Measurements from ENCODE around the gene FOXB1. TPM values are rescaled to one million over a fixed set of nuclear protein-coding genes. Genes with fewer than 3 reads are reported as not detected.
A peak's percentile ranks its signal among the peaks of the same experiment; 100 is the strongest.

Gene FOXB1
- total and polyA plus RNA-seq, 12 donors, result not detected

DNA sequence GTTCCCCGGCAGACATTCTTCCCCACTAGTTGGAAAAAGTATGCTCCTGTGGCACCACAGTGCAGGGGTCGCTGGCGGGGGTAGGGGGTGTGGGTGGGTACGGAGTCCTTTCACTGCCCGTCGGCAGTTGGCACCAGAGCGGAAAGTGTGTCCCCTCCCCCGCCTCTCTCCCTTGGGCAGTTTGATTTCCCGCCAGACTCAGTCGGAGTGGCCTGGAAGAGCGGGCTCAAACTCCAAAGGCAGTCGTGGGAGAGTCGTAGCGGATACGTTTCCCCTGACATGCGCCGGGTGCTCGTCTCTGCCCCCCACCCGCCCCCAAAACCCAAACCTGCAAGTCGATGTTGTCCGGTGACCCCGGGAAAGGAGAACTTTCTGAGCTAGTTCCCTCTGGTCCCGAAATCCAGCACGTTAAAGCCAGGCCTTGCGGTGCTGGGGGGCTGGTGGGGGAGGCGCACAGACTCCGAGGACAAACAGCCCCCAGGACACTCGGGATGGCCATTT is 4.4 kb upstream of the FOXB1 start:
- 2 to 3% methylated on average over 28 of the region's 28 CpGs for WGBS, 2 donors
- TF ChIP-seq, protein P1, sequence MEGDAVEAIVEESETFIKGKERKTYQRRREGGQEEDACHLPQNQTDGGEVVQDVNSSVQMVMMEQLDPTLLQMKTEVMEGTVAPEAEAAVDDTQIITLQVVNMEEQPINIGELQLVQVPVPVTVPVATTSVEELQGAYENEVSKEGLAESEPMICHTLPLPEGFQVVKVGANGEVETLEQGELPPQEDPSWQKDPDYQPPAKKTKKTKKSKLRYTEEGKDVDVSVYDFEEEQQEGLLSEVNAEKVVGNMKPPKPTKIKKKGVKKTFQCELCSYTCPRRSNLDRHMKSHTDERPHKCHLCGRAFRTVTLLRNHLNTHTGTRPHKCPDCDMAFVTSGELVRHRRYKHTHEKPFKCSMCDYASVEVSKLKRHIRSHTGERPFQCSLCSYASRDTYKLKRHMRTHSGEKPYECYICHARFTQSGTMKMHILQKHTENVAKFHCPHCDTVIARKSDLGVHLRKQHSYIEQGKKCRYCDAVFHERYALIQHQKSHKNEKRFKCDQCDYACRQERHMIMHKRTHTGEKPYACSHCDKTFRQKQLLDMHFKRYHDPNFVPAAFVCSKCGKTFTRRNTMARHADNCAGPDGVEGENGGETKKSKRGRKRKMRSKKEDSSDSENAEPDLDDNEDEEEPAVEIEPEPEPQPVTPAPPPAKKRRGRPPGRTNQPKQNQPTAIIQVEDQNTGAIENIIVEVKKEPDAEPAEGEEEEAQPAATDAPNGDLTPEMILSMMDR (IDR thresholded peaks at IDR 0.05), result peak in 1 of 9 donors; percentile 8
- Histone ChIP-seq H3K27ac (peak overlapping the region in 1 of 10 donors; percentile 31), H3K27me3 (peaks cover 46 to 100% (median 100%) of the 10 kb centered on the region in 7 donors), H3K4me1 (peaks cover 3 to 46% (median 22%) of the 10 kb centered on the region in 9 donors), H3K9me3 (no peaks in the 10 kb centered on the region), H3K4me3 (no peak overlapping the region), H3K36me3 (no peaks in the 10 kb centered on the region)
- ATAC-seq (no peak), DNase-seq (no peak)
- intact Hi-C loops (cut with DNase I), result no loop called here

DNA sequence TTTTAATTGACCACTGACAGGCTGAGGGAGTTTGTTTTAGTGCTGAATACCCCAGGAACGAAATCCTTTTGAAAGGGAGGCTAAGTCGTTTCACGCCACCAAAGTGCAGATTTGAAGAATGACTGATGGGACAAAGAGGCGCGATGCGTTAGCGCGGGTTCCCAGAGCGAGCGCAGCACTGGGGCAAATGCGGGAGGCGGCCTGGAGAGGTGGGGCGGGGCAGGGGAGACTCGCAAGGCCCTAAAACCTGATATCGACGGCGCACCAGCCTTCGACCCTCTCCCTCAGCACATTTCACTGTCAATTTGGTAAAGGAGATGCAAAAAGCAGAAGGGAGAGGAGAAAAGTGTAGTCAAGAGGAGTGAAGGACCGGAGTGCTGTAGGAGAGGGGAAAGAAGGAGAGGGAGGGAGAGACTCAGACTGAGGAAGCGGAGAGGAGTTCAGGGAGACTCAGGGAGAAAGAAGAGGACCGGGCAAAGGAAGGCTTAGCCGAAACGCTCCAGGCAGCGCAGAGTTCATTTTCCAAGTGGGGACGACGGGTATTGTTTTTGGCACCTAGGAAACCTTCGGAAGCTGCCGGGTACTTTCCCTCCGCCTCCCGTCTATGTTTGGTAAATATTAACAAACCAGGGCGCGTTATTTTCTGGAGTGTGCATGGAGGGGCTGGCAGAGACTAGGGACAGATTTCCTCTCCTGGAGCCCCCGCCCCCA is 3.8 kb upstream of the FOXB1 start:
- Histone ChIP-seq H3K27me3 (peaks cover 46 to 100% (median 100%) of the 10 kb centered on the region in 7 donors), H3K4me3 (no peak overlapping the region), H3K4me1 (peaks cover 9 to 46% (median 24%) of the 10 kb centered on the region in 9 donors), H3K27ac (peak overlapping the region in 1 of 10 donors; percentile 31), H3K36me3 (peaks cover 0 to 3% (median 0%) of the 10 kb centered on the region in 9 donors), H3K9me3 (no peaks in the 10 kb centered on the region)
- 2 to 5% methylated on average over 33 of the region's 33 CpGs for WGBS, 2 donors
- ATAC-seq (no peak), DNase-seq (no peak)
- intact Hi-C loops (cut with DNase I), result no loop called here
- TF ChIP-seq, protein P1 (IDR thresholded peaks at IDR 0.05), result no peak

DNA sequence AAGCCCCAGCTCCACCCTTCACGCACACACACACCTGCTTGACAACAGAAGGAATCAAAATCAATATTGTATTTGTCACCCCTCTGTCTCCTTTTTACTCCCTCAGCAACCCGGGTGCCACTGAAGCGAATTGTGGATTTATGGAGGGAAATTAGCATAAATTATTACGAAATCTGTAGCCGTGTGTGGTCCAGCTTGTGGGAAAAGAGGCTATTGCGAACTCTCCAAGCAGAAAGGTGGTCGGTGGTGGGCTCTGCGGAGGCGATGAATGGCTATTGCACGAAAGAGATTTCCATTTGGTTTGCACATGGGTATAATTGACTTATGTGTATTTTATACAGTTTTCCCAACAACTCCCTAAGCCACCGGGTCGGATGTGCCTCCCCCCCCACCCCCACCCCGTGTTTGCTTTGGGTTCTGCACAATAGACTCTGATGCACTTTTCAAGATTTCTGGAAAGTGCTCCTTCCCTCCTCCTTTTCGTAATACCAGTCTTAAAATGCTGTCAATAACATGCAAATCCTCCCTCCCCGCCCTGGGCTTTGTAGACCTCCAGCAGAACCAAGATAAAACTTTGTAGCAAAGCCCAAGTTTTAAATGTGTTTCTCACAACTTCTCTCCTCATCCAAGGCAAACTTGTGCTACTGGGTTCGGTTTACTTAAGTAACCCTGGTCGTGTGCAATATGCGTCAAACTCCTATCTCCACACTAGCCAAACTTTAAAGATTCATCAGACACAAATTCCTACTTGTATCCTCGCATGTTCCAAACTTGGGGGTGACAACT is 3.1 kb upstream of the FOXB1 start:
- ATAC-seq (no peak), DNase-seq (no peak)
- 4 to 7% methylated on average over 19 of the region's 19 CpGs for WGBS, 2 donors
- H3K36me3 ChIP-seq, result peaks cover 0 to 5% (median 0%) of the 10 kb centered on the region in 9 donors
- H3K9me3 ChIP-seq, result no peaks in the 10 kb centered on the region
- H3K27me3 ChIP-seq, result peaks cover 49 to 100% (median 100%) of the 10 kb centered on the region in 7 donors
- TF ChIP-seq, protein P1 (IDR thresholded peaks at IDR 0.05), result no peak
- no peak overlapping the region for H3K4me3 ChIP-seq
- intact Hi-C loops (cut with DNase I), result no loop called here
- peaks cover 16 to 48% (median 31%) of the 10 kb centered on the region in 9 donors for H3K4me1 ChIP-seq
- no peak overlapping the region for H3K27ac ChIP-seq

Data from heart right ventricle (tissue), 16 donors.